ENCODE measurements around the gene RELA.

The RELA gene

DNA sequence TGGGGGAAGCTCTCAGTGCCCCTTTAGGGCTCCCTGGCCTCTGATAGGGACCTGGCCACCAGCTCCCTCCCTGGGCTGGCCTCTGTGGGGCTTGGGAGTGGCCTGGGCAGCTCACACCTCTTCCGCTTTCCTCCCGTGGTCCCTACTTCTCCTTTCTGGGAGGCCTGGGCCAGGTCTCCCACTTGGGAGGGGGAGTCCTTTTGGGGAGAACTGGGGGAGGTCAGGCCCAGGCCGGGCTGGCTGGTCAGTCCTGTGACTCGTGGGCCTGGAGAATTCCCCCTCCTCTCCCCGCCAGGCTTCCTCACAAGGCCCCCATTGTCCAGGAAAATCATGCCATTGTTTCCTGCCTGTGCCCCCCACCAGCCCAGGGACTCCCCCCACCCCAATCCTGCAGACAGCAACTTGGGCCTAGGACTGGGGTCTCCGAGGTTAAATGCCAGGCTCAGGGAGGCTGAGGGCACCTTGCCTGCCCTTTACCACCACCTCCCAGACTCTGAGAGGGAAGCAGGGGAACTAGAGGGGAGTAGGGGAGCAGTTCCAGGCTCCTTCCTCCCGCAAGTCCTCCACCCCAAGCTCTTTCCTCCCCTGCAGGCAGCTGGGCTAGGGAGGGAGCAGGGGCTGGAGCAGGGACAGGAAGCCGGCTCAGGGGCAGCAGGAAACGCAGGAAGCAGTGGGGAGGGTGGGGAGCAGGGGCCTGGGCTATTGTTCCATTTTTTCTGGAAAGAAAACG, 51.5 kb downstream of the RELA start:
- FAIRE-seq = no peak

DNA sequence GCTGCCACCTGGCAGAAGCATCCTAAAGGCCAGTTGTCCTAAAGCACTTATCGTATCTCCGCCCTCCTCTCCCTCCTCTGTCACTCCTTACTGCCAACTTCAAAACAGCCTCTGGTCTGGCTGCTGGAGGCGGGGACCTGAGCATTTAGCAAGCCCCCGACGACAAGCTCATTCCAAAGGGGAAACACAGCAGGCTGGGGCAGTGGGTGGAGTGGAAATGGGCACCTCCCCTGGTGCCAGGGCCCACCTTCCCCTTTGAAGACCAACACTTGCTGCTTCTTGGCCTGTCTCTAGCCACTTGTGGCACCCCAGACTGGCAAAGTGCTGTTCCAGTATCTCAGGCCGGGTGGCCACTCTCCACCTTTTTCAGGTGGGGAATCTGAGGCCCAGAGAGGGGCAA, 52.3 kb downstream of the RELA start:
- no peak for FAIRE-seq

DNA sequence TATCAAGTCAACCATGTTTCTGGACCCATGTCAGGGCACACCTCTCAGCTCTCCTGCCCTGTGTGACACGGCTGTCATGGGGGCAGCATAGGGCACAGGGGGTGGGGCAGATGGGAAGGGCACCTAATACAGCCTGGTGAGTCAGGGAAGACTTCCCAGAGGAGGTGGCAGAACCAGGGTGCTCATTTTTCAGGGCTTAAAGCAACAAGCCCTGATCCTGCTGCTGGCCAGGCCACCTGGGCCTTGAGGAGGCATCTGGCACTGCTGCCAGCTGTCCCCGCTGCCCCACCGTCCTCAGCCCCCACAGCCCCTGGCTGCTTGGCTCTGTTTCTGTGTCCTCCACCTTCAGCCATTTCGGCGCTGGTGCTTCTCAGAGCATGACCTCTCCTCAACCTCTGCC, 53.1 kb downstream of the RELA start:
- no peak for FAIRE-seq

DNA sequence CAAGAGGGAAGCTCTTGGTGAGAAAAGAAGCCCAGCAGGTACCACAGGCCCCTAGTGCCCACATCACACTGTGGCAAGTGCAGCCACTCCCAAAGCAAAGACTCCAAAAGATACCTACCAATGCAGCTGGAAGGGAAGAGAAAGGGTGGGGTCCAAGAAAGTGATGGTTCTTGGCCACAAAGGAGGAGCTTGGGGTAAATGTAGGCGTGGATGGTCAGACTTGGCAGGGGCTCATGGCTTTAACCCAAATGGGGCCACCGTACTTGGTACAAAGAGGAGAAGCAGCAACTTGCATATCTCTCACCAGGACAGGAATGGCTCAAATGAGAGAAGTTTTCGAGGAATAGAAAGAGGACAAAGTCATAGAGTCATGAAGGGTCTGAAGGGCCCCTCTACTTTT, 53.5 kb downstream of the RELA start:
- no peak for FAIRE-seq

DNA sequence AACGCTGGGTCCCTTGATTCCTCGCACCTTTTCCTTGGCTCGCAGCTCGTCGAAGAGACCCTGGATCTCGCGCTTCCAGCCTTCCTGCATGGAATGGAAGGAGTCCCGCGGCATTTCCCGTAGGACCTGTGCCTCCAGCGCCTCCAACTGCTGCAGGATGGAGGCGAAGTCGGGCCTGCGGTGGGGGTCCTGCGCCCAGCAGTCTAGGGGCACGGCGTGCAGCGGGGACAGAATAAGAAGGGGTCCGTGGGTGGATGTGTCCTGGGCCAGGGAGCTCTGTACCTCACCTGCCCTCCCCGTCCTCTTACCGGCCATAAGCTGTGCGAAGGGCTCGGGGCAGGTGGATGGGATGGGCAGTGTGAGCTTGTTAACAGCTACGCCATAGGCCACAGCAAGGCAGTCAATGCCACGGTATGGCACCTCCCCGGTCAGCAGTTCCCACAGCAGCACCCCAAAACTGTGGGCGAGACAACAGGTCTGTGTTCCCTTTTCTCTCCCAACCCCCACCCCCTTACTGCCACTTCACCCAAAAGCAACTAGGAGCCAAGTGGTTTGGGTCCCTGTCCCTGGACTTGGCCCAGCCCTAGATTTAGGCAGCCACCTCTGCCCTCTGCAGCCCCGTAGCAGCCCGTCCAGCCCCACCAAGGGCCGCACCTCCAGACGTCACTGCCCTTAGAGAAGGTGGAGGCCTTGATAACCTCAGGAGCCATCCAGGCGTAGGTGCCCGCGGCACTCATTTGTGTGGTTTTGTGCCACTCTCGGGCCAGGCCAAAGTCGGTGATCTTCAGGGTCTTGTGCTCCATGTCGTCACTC, 54.9 kb downstream of the RELA start:
- no peak for FAIRE-seq

DNA sequence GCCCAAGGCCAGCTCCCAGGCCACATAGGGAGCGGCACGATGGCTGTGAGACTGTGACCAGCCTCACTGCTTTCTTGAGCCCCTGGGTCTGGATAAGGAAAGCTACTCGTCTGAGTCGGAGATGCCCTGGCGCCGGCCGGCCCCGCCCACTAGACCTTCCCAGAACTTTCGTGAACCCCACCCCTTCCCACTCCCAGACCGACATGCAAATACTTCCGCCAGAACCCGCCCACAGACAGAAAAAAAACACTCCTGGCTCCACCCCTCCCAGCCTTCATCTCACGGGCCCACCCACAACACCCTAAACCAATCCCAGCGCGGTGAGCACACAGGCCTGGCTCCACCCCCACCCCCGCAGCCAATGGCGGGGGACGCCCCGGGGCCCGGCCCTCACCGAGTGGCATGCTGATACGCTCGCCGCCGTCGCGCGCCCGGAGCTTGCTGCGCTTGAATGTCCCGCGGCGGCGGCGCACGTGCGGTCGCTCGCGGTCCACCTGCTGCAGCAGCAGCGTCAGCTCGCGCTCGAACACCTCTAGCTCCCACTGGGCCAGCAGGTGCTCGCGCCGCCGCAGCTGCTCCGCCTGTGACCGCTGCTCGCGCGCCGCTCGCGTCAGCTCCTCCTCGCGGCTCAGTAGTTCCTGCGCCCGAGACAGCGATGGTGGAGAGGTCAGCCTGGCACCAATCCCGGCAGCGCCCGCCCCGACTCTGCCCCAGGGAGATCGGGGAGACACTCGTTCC, 55.7 kb downstream of the RELA start:
- no peak for FAIRE-seq

DNA sequence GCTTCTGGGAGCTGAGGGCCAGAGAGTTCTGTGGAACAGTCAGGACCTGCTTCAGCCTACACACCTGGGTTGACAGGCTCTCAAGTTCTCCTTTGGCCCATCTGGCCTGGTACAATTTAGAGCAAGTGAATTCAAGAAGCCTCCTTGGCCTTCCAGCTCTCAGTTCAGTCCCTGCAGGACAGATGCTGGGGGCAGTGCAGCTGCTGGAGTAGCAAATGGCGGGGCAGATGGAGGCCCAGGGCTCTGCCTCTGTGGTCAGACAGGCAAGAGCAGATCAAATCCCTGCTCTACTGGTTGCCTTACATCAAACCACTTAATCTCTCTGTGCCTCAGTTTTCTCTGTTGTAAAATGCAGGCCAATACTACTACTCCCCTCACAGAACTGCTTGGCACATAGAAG, 58.5 kb downstream of the RELA start:
- FAIRE-seq = no peak

All from G401.6 (cell line).